Caco-2 (cell line): Measurements from ENCODE around the gene LHFPL3. TPM values are rescaled to one million over a fixed set of nuclear protein-coding genes. Genes with fewer than 3 reads are reported as not detected.

Experiments used
- BruUV-seq: library from RNA; stranded (reverse); fragments of 400-500 nt; replicated peaks from 2 replicates; lab custom pipeline; 2021; lab: Mats Ljungman, UMichigan
- CTCF ChIA-PET: fragments of 300-600 bp; sonication (Branson Sonifier 250); formaldehyde crosslinking; loops from one replicate; lab custom pipeline; 2022; ENCODE audit warnings: antibody characterized with exemption; lab: Charles Lee
- POLR2A ChIA-PET: fragments of 300-600 bp; sonication (Branson Sonifier 250); formaldehyde crosslinking; loops from one replicate; lab custom pipeline; 2022; ENCODE audit warnings: antibody characterized with exemption; lab: Charles Lee
- DNase-seq, 2 experiments: peaks; one replicate each; pipeline versions ENCODE4 v3.0.0 to v3.0.0-alpha.2; 2020 to 2022
- H3K27me3 ChIP-seq: replicated peaks from 2 replicates; pipeline ENCODE4 v1.6.0; 2011; ENCODE audit warnings: low read length; ENCODE audit not compliant: control insufficient read depth, insufficient read depth
- H3K36me3 ChIP-seq: 2 replicates; pipeline ENCODE4 v1.5.1; 2011; ENCODE audit warnings: low read length; ENCODE audit not compliant: control insufficient read depth, insufficient read depth
- H3K4me1 ChIP-seq: fragments of 250-450 bp; sonication (Bioruptor Pico); 2 replicates; pipeline ENCODE4 v1.5.1; 2020; ENCODE audit warnings: mild to moderate bottlenecking
- H3K4me3 ChIP-seq: 2 replicates; pipeline ENCODE4 v1.5.1; 2011; ENCODE audit warnings: low read depth, mild to moderate bottlenecking, control low read depth, low read length
- H3K9me3 ChIP-seq: fragments of 250-450 bp; sonication (Bioruptor Pico); 2 replicates; pipeline ENCODE4 v1.5.1; 2020; ENCODE audit warnings: mild to moderate bottlenecking, moderate library complexity
- H3K27ac Mint-ChIP-seq: one replicate; pipeline ENCODE4 v1.8.0; 2022; ENCODE audit warnings: mixed read lengths; ENCODE audit not compliant: unreplicated experiment
- H3K27me3 Mint-ChIP-seq: one replicate; pipeline ENCODE4 v1.8.0; 2022; ENCODE audit warnings: mixed read lengths; ENCODE audit not compliant: insufficient read depth, unreplicated experiment
- H3K36me3 Mint-ChIP-seq: one replicate; pipeline ENCODE4 v1.8.0; 2022; ENCODE audit warnings: mild to moderate bottlenecking, mixed read lengths; ENCODE audit not compliant: insufficient read depth, unreplicated experiment
- H3K4me1 Mint-ChIP-seq: one replicate; pipeline ENCODE4 v1.8.0; 2022; ENCODE audit warnings: low read depth, mixed read lengths; ENCODE audit not compliant: unreplicated experiment
- H3K4me3 Mint-ChIP-seq: one replicate; pipeline ENCODE4 v1.8.0; 2022; ENCODE audit warnings: mild to moderate bottlenecking, moderate library complexity, mixed read lengths; ENCODE audit not compliant: unreplicated experiment
- H3K9me3 Mint-ChIP-seq: one replicate; pipeline ENCODE4 v1.8.0; 2022; ENCODE audit warnings: mixed read lengths; ENCODE audit not compliant: unreplicated experiment
- CTCF ChIP-seq, 2 experiments: fragments of 200-600 bp in 1 of 2; IDR thresholded peaks; 1 replicate in 1 of 2; 2 replicates in 1 of 2; pipeline versions ENCODE4 v1.5.1 to v1.8.0; 2011 to 2022; ENCODE audit warnings: antibody characterized with exemption in 1 of 2, control low read depth in 1 of 2, inconsistent platforms in 1 of 2, low read depth in 1 of 2, low read length in 1 of 2, mild to moderate bottlenecking in 1 of 2, moderate library complexity in 1 of 2; ENCODE audit not compliant: insufficient read depth in 1 of 2, severe bottlenecking in 1 of 2, unreplicated experiment in 1 of 2
- intact Hi-C: fragments of 100-400 bp; cut with micrococcal nuclease; formaldehyde crosslinking; loops from one replicate; pipeline ENCODE4 v1.10.0; 2022; ENCODE audit not compliant: unreplicated experiment
- total RNA-seq: library from RNA; stranded (reverse); gene quantifications from 2 replicates; pipeline ENCODE4 v1.2.3, GENCODE V29; 2022

Gene LHFPL3
- total RNA-seq, 1 experiment from 2014 or later: not detected

- Mint-ChIP-seq H3K36me3 (no peaks in the 10 kb centered on the region), H3K4me1 (no peaks in the 10 kb centered on the region), H3K9me3 (no peaks in the 10 kb centered on the region), H3K27me3 (peaks cover 8% of the 10 kb centered on the region), H3K4me3 (no peak overlapping the region), H3K27ac (no peak overlapping the region)
- H3K27me3 ChIP-seq: no peaks in the 10 kb centered on the region
- intact Hi-C loops: no loop called here
- no peaks in the 10 kb centered on the region for H3K36me3 ChIP-seq
- H3K4me1 ChIP-seq: no peaks in the 10 kb centered on the region
- no TSS peak for BruUV-seq
- CTCF ChIA-PET: no interaction called here
- no peak for DNase-seq
- no peak overlapping the region for H3K4me3 ChIP-seq
- no peak for TF ChIP-seq CTCF (IDR thresholded peaks at IDR 0.05; ENCODE audit: insufficient read depth in 1 of 2, low read depth in 1 of 2, low read length in 1 of 2, severe bottlenecking in 1 of 2, unreplicated experiment in 1 of 2)
- no peaks in the 10 kb centered on the region for H3K9me3 ChIP-seq
- POLR2A ChIA-PET: no interaction called here
Observed at GRCh38 chr7:104306793-104307192, 21.6 kb upstream of the LHFPL3 start.

- no peaks in the 10 kb centered on the region for H3K36me3 Mint-ChIP-seq
- BruUV-seq: no TSS peak
- Histone ChIP-seq H3K36me3 (no peaks in the 10 kb centered on the region), H3K4me3 (no peak overlapping the region), H3K9me3 (0 out of 2 replicates have a peak, but pooled peaks cover 3% of the 10 kb centered on the region), H3K4me1 (no peaks in the 10 kb centered on the region), H3K27me3 (no peaks in the 10 kb centered on the region)
- no peak for DNase-seq
- no peak for TF ChIP-seq CTCF (IDR thresholded peaks at IDR 0.05; ENCODE audit: insufficient read depth in 1 of 2, low read depth in 1 of 2, low read length in 1 of 2, severe bottlenecking in 1 of 2, unreplicated experiment in 1 of 2)
- H3K9me3 Mint-ChIP-seq: peaks cover 14% of the 10 kb centered on the region
- peaks cover 3% of the 10 kb centered on the region for H3K27me3 Mint-ChIP-seq
- intact Hi-C loops: no loop called here
- H3K27ac Mint-ChIP-seq: no peak overlapping the region
- CTCF ChIA-PET: no interaction called here
- POLR2A ChIA-PET: no interaction called here
- H3K4me1 Mint-ChIP-seq: no peaks in the 10 kb centered on the region
- no peak overlapping the region for H3K4me3 Mint-ChIP-seq
Observed at GRCh38 chr7:104317948-104318629, 10.3 kb upstream of the LHFPL3 start.

DNA sequence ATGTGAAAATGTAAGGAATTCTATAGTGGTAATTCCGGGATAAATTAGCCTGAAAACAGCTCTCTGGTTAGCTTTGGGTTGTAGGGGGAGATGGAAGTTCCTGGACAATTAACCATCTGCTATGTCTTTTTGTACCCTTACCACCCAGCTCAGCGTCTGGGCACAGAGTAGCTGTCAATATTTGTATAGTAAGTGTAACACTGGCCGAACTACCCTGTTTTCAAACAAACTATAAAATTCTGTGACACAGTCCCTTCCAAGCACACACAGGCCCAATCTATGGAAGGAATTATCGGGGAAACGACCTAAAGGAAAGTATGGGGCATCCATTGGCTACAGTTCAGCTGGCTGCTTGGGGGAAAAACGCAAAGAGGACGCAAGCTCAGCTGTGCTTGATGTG, 869 bp upstream of the LHFPL3 start:
- H3K27me3 ChIP-seq: no peaks in the 10 kb centered on the region; the same call in 1 of the 2 replicates
- H3K4me1 ChIP-seq: no peaks in the 10 kb centered on the region
- intact Hi-C loops: no loop called here
- DNase-seq: no peak
- H3K4me1 Mint-ChIP-seq: no peaks in the 10 kb centered on the region
- H3K9me3 ChIP-seq: no peaks in the 10 kb centered on the region
- H3K4me3 ChIP-seq: no peak overlapping the region
- no peaks in the 10 kb centered on the region for H3K36me3 ChIP-seq
- peaks cover 21% of the 10 kb centered on the region for H3K27me3 Mint-ChIP-seq
- POLR2A ChIA-PET: no interaction called here
- no TSS peak for BruUV-seq
- H3K4me3 Mint-ChIP-seq: no peak overlapping the region
- TF ChIP-seq CTCF (IDR thresholded peaks at IDR 0.05; ENCODE audit: insufficient read depth in 1 of 2, low read depth in 1 of 2, low read length in 1 of 2, severe bottlenecking in 1 of 2, unreplicated experiment in 1 of 2): no peak
- H3K27ac Mint-ChIP-seq: no peak overlapping the region
- CTCF ChIA-PET: no interaction called here
- no peaks in the 10 kb centered on the region for H3K36me3 Mint-ChIP-seq
- H3K9me3 Mint-ChIP-seq: no peaks in the 10 kb centered on the region
